Measurements from ENCODE around the gene ARID3B. TPM values are rescaled to one million over a fixed set of nuclear protein-coding genes. Genes with fewer than 3 reads are reported as not detected.

Gene ARID3B
- total and polyA plus RNA-seq, 2 of the 13 experiments (the other 11 are each of a cell fraction or from before 2014, with no cell fraction given): 5.3 to 12.8 TPM

GRCh38 chr15:74631408-74631807, 90.4 kb downstream of the ARID3B start (continued):
- TF ChIP-seq TFAP4 (IDR thresholded peaks at IDR 0.05; ENCODE audit: borderline replicate concordance, low read depth): peak; percentile 55; the same call in 1 of the 2 replicates
- TF ChIP-seq UBTF (CRISPR knock-in tag; IDR thresholded peaks at IDR 0.05): 0 out of 2 replicates have a peak, but pooled peaks have one; percentile 23
- 0 out of 2 replicates have a peak, but pooled peaks have one; percentile 13 for TF ChIP-seq ZNF788 (CRISPR knock-in tag; IDR thresholded peaks at IDR 0.05; ENCODE audit: borderline replicate concordance)
- TF ChIP-seq ZNF512 (CRISPR knock-in tag; IDR thresholded peaks at IDR 0.05): 0 out of 2 replicates have a peak, but pooled peaks have one; percentile 64
- TF ChIP-seq SP2 (CRISPR knock-in tag; IDR thresholded peaks at IDR 0.05): 0 out of 2 replicates have a peak, but pooled peaks have one; percentile 21
- peak; percentile 61; the same call in 1 of the 2 replicates for TF ChIP-seq BORCS8-MEF2B (CRISPR knock-in tag; IDR thresholded peaks at IDR 0.05)
- no peak for TF ChIP-seq HNF1B (CRISPR knock-in tag; IDR thresholded peaks at IDR 0.05)
- peak; percentile 58; the same call in 1 of the 2 replicates for TF ChIP-seq TGIF2 (CRISPR knock-in tag; IDR thresholded peaks at IDR 0.05)

All from HepG2 (cell line).